GM18858 (cell line): ENCODE results near the gene AFDN.

Experiments
- ATAC-seq: cut with Tn5 transposase; IDR thresholded peaks from one replicate; pipeline ENCODE4 v1.9.1; 2021; ENCODE audit not compliant: unreplicated experiment

Gene AFDN

DNA sequence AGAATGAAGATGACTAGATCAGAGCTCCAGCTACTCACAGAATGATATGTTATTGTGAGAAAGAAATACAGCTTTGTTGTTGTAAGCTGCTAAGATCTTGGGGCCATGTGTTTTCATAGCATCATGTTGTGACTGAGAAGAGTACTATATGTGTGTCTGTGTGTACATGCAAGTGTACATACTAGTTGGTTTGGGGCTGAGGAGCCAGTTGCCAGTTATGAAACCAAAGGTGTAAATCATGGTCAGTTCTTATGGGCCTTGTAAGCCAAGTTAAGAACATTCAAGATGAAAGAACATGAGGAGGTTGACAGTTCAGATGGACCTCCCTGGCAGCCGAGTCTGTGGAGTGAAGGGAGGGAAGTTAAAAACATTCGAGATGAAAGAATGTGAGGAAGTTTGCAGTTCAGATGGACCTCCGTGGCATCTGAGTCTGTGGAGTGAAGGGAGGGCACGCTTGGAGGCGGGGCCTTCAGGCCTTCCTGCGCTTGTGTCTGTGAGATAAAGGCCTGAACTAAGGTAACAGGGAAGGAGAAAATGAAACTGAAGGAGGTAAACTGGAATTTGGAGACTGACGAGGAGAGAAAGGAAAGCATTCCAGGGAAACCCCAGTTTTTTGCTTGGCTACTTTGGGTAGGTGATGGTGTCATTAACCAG is 13.9 kb downstream of the AFDN start:
- ATAC-seq, result no peak

DNA sequence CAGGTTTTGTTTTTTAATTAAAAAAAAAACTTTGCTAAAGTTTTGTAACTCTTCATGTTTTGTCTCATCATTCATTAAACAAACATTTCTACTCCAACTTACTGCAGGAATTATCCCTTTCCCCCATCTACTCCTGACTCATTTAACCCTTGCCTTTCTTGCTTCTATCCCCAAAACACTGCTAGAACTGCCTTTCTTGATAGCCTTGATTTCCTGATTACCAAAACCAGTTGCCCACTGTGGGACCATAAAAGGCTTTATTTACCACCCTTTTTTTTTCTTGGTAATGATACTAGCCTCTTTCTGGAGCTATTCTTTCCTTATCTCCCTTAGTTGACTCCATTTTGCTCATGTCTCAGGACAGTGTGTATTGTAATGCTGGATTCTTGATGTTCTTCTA is 15.3 kb downstream of the AFDN start:
- ATAC-seq, result no peak

DNA sequence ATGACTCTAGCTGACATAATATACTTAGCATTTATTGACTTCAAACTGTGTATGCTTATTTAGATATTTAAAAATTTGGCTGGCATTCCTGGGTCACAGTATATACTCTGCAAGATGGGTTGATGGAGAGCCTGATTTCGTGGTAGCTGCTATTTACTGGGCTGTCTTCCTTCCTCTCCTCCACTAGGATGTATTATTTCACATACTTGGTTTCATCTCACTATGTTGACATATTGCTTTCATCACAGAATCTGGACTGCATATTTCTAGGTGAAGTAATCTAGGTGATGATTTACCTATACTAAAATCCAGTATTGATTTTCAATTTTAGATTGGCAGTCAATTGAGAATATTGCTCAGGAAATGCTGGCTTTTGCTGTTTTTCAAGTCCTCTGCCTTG is 15.7 kb downstream of the AFDN start:
- ATAC-seq, result no peak

DNA sequence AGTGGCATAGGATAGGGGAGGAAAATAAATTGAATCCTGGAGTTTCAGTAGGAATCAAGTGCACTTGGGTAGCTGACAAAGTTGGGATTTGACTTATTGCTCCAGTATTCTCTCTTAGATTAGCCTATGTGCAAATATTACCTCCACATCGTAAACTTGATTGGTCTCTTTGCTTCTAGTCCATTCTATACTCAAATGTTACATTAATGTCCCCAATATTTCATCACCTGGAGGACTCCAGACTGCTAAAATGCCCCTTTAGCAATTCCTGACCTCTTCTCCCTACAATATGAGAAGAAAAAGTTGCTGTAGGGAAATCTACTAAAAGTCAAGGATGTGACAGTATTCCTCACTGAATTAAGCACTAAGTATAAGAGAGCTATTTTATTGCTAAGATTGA is 16.3 kb downstream of the AFDN start:
- no peak for ATAC-seq

DNA sequence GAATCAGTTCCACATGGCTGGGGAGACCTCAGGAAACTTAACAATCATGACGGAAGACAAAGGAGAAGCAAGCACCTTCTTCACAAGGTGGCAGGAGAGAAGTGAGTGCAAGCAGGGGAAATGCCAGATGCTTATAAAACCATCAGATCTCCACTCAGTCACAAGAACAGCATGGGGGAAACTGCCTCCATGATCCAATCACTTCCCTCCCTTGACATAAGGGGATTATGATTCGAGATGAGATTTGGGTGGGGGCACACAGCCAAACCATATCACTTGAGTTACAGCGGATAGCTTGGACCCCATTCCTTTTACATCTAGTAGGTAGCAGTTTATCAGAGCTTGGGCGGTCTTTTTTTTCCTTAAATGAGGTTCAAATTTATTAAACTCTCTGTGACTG is 19.1 kb downstream of the AFDN start:
- ATAC-seq, result no peak

DNA sequence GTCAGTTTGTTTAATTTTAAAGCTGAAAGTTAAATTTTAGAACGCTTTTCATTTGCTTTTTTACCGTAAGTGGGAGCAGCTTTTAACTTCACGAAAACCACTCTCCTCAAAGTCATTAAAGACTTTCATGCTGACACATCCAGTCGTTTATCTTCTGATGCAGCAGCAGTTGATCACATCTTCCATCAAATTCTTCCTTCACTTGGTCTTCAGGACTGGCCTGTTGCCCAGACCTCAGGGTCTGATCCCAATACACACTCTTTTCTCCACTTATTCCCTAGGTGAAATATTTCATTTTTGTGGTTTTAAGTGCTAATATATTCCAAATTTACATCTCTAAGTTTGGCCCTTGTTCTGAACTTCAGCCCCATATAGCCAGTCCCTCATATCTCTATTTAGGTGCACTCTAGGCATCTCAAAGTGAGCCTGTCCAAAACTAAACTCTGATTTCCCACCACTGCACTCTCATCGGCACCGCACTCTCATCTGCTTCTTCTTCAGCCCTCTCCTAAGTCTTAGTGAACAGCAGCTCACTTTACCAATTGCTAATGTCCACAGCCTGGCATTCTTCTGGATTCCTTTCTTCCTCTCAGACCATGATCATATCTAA is 20.4 kb downstream of the AFDN start:
- ATAC-seq, result no peak

DNA sequence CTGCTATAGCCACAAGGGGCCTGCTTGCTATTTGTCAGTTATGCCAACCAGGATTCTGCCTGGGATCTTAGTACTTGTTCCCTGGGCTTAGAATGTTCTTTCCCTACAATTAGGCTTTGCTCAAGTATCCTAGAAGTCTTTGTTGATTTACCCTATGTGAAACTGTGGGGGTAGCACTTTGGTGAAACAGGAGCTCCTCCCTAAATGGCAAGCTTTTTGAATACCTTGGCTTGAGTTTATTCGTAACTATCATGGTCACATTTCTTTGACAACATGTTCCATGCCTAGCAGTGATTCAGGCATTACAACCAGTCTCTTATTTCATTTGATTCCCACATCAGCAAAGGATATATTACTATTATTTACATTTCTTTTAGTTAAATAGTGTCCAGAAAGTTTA is 21.2 kb downstream of the AFDN start:
- ATAC-seq, result no peak

DNA sequence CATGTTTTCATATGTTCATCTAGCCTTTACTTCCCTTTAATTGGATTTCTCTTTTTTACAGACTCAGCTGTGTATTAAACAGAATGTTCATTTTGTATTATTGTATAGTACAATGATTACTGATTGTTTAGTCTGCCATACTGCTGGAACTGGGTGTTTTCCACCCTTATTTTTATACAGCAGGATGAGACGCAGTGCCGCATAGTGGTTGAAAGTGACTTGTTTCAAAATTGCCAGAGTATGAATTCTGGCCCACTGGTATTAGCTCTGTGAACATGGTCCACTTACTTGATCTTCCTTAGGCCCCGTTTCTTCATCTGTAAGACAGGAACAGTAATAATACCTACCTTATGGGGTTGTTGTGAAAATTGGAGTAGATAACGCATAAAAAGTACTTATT is 22.1 kb downstream of the AFDN start:
- ATAC-seq, result no peak

DNA sequence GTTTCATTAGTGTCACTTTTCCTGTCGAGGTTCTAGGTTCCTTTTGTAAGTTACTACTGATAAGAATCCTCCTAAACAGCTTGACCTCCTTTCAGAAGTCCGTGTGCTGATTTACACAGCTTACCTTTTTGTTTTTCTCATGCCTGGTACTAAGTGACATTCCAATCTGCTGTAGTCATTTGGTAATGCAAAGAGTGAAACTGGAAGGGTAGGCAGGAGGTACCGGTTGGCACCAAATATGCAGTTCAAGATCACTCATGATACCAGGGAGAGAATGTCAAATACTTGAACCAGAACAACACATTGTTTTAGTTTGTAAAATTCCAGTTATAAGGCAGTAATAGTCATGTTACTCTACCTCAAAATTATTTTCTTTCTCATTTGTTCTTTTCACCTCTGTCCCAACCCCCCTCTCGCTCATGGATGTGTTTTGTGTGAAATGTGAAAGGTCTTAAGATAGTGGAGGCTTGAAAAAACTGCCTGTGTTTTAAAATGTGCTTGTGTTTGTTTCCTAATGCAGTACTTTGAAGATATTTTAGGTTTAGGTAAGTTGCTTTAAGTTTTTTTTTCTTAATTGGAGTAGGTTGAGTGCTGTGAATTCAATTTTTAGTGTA is 23.2 kb downstream of the AFDN start:
- ATAC-seq, result no peak

DNA sequence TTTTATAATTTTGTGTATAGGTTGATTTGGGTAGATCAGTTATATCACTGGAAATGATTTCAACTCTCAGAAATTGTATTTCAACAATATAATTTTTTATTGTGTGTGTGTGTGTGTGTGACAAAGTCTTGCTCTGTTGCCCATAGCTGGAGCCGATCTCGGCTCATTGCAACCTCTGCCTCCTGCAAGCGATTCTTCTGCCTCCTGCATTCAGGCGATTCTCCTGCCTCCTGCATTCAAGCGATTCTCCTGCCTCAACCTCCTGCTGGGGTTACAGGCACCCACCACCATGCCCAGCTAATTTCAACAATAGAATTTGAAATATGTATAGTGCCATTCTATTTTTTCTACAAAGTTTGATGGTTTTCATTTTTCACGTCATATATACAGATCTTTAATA is 24.1 kb downstream of the AFDN start:
- no peak for ATAC-seq

DNA sequence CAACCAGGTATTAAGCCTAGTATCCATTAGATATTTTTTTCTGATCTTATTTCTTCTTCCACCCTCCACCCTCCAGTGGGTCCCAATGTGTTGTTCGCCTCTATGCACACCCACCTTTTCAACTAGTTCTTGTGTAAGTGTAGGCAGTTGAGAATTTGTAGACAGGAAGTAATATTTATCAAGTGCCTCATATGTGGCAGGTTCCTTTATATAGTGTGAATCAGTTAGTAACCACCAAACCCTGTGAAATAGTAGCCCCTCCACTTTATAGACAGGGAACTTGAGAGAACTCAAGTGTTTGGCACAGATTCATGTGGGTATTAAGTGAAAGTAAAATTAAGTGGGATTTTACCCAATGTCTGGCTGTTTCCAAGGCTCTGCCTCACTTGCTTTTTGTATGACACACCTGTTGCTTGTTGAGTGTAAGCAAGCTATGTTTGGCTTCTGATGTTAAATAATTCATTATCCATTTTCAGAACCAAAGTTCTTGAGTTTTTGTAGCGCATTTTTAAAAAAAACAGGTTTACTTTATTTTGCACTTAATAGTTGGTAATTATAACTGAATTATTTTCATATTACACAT is 24.8 kb downstream of the AFDN start:
- no peak for ATAC-seq

DNA sequence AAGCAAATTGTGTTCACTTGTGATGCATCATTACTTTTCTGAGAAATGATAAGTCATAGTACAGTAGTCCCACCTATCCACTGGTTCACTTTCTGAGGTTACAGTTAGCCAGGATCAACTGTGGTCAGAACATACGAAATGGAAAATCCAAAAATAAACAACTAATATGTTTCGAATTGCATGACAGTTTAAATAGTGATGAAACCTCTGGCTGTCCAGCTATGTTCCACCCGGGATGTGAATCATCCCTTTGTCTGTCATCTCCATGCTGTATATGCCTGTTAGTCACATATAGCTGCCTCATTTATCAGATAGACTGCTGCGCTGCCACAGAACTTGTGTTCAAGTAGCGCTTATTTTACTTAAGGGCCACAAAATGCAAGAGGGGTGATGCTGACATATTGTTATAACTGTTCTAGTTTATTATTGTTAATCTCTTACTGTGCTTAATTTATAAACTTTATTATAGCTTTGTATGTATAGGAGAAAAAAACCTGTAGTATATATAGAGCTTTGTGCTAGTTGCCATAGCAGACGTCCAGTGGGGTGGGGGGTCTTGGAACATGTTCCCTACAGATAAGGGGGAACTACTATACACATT is 29.2 kb downstream of the AFDN start:
- no peak for ATAC-seq

DNA sequence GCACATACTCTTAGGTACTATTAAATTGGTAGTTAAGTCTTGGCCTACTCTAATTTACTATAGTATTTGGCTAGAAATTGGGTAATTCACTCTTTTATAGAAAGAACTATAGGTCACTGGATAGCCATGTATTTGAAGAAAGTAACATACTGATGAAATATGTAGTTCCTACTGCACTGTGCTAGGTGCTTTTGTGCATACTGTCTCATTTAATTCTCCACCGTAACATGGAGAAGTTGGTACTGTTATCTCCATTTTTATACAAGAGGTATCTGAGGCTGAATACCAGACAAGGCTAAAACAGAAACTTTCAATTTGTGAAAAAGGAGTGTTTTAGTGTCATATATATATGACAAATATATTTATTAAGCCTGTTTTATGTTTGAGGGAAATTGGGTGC is 29.8 kb downstream of the AFDN start:
- no peak for ATAC-seq

DNA sequence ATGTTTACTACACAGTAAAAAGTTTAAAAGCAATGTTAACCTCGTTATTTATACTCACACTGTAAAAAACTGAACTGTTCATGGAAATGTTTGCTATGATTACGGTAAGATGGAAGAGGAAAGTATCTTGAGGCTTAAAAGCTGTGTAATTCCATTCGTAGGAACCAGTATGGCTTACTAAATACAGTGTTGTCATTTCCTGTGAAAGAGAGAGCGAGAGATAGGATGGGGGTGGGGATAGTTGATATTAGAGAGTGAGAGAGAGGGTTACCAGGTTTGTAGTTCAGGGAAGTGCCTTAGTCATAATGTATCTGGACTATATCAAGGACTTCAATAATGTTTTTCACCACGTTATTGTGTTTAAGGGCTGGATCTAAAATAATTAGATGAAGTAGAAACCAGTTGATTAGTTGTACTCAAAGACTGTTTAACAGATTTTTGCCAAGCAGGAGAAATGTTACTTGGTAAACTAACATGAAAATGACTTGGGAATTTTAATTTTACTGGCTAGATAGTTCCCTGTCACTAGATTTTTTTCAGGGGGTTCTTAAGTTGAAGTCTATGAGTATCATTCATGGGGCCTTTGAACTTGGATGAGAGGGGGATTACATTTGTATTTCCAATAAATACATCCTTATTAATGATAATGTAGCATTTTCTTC is 30.4 kb downstream of the AFDN start:
- no peak for ATAC-seq

DNA sequence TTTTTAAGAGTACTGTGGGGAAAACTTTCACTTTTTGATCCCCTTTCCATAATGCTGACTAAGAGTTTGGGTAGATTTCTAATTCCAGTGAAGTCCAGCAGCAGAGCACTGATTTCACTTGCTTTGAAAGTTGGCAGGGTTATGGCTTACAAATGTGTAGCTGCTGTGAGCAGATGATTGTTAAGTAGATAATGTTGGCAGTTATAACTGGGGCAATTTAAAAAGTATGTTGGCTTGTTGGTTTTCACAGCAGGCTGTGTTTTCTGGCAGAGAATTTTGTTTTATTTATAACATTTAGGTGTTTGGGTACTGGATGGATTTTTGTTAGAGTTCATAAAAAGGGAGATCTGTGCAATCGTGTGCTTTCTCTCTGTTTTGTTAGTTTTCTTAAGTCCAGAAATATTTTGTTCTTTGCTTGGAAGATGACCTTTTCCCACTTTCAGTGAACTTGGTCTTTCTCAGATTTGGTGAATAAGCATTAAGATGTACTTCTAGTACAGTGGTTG is 31.4 kb downstream of the AFDN start:
- no peak for ATAC-seq

DNA sequence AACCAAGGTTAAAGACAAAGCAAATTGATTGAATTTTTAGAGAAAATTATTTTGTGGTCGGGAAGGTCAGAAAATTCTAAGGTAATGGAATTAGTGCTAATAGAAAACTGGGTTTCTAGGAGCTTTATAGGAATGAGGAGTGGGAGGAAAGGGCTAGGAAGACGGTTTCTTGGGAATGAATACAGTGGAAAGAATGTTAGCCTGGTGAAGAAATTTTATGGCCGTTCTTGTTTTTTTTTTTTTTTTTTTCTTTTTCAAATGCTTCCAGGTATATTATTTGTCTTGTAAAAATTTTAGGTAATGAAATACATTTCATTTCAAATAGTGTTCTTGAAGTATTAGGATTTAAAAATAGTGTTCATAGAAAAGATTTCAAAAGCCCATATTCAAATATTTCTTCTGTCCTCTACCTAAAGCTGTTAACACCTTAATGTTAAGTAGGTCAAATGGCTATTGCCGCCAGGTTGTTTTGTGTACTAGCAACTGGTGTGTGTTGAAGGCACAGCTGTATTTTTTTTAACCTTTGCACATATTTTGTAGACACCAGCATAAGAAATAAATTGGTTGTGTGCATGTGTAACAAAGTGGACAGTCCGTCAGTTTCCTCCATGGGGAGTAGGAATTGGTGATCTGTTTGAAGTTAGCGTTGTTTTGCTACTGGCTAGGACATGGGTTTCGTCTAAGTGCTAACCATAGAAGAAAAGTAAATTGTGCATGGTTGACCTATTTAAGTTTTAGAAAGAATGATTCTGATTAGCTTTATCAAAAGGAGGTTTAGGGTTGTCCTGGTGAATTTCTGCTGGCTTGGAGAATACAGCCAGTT is 32.3 kb downstream of the AFDN start:
- no peak for ATAC-seq

DNA sequence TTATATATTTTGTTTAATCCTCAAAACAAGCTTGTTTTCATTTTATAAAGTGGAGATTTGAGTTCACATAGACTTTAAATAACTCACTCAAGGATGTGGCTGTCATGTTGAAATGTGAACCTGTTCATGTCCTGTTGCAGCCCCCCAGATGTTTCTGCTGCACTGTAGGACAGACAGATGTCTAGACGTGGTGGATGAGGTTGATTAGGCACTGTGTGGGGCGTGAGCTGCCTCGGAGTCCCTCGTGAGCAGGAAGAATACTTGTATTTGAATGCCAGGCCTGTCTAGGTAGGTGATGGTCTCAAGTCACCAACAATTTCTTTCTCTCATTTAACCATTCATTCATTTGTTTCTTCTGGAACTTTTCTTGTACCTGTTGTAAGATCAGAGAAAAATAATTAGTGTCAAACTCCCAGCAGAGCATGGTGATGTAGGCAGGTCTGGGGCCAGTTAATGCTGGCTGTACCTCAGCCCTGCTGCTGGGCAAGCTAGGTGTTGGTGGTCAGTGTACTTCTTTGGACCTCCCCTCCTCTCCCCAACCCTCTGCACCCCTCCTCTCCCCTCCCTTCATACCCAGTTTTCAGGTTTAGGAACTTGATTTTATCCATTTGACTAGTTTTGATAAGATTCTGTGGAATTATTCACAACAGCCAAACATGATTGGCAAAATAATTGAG is 34.0 kb downstream of the AFDN start:
- ATAC-seq, result no peak

DNA sequence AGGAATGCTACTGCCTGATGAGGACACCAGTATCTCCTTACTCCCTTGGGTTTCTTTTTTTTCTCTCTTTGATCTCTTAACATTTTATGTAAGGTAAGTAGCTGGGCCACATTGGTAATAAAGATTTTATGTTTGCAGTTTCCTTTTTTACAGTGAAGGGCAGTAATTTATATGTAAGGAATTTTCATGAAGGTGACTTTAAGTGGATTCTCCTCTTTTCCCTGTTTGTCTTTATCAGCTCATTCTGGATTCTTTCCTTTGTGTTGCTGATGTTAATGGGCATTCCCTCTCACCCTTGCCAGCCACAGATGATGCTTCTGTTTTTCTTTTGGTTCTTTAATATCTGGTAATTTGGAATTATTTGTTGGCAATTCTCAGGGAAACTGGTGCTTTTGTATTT is 34.7 kb downstream of the AFDN start:
- no peak for ATAC-seq

DNA sequence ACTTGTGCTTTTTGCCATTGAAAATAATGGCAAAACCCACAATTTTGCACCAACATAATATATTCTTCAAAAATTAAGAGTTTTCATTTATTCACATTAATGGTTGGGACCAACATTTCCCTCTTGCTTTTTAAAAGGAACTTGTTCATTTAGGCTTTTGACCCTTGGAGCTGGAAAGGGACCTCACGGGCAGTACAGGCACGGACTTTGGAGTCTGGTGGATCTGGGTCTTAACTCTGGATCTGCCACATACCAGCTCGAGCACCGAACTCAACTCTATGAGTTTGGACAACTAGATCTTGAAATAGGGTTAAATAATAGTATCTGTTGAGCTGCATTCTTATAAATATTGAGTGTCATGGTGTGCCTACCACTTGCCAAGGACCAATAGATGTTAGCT is 37.2 kb downstream of the AFDN start:
- no peak for ATAC-seq

DNA sequence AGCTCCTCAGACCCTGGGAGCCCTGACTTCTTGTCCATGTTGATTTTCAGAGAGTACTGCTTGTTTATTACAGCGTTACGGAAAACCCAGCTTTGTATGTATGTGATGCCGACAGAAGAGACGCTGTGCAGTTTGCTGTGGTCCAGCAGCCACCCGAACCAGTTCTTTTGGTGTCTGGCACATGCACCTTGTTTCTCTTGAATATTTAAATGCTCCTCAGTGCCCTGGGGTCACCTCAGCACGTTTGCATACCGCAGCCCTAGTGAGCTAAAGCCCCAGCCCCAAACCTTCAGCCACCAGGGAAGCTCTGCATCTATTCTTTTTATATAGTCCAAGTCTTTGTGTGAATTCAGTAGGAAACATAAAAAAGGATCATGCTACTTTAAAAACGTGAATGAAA is 39.9 kb downstream of the AFDN start:
- no peak for ATAC-seq
